Measurements from ENCODE around the gene TMED6. TPM values are rescaled to one million over a fixed set of nuclear protein-coding genes. Genes with fewer than 3 reads are reported as not detected.
"Not testable (repeated sequence)": the region's sequence is repeated elsewhere in the genome, so short reads cannot be mapped to it uniquely, and the experiment has no call there.

Gene TMED6
- total RNA-seq, 1 donor: 0.36 TPM

GRCh38 chr16:69298261-69298660 is 53.3 kb downstream of the TMED6 start:
- no peak for TF ChIP-seq CTCF (IDR thresholded peaks at IDR 0.05; ENCODE audit: insufficient read depth, low read length)
- no peak overlapping the region for H3K4me3 ChIP-seq (ENCODE audit: low read depth, low read length)
- no peak for DNase-seq (ENCODE audit: low read depth)

GRCh38 chr16:69296771-69297170 is 54.8 kb downstream of the TMED6 start:
- not testable (repeated sequence) for H3K4me3 ChIP-seq (ENCODE audit: low read depth, low read length); DNase-seq (ENCODE audit: low read depth)

GRCh38 chr16:69294051-69294450 is 57.5 kb downstream of the TMED6 start:
- no peak for TF ChIP-seq CTCF (IDR thresholded peaks at IDR 0.05; ENCODE audit: insufficient read depth, low read length)
- no peak for DNase-seq (ENCODE audit: low read depth)
- no peak overlapping the region for H3K4me3 ChIP-seq (ENCODE audit: low read depth, low read length)

- TF ChIP-seq CTCF (IDR thresholded peaks at IDR 0.05; ENCODE audit: insufficient read depth, low read length): no peak
- no peak overlapping the region for H3K4me3 ChIP-seq (ENCODE audit: low read depth, low read length)
- DNase-seq (ENCODE audit: low read depth): no peak
Observed at GRCh38 chr16:69293401-69293800, 58.2 kb downstream of the TMED6 start.

Other genes starting within 250 kb of the TMED6 start
- 0.81 TPM in 1 of 2 replicates, not detected in the other for gene HAS3, start 246.1 kb downstream of the TMED6 start, total RNA-seq (ENCODE audit: low replicate concordance)
- gene CHTF8, start 219.2 kb downstream of the TMED6 start, total RNA-seq (ENCODE audit: low replicate concordance): 20.0 and 90.6 TPM in 2 replicates
- gene UTP4, start 219.1 kb downstream of the TMED6 start, total RNA-seq (ENCODE audit: low replicate concordance): 19.5 and 29.3 TPM in 2 replicates
- 23.8 and 40.6 TPM in 2 replicates for gene SNTB2, start 164.6 kb downstream of the TMED6 start, total RNA-seq (ENCODE audit: low replicate concordance)
- 24.6 and 31.2 TPM in 2 replicates for gene VPS4A, start 40.4 kb downstream of the TMED6 start, total RNA-seq (ENCODE audit: low replicate concordance)
- 16.9 and 26.7 TPM in 2 replicates for gene PDF, start 21.2 kb downstream of the TMED6 start, total RNA-seq (ENCODE audit: low replicate concordance)
- gene COG8, start 12.2 kb downstream of the TMED6 start, total RNA-seq (ENCODE audit: low replicate concordance): 19.7 and 51.5 TPM in 2 replicates
- 23.0 and 27.9 TPM in 2 replicates for gene NIP7, start 12.0 kb downstream of the TMED6 start, total RNA-seq (ENCODE audit: low replicate concordance)
- gene TERF2, start 34.2 kb upstream of the TMED6 start, total RNA-seq (ENCODE audit: low replicate concordance): 20.6 and 22.2 TPM in 2 replicates
- 31.0 and 99.4 TPM in 2 replicates for gene CYB5B, start 72.8 kb upstream of the TMED6 start, total RNA-seq (ENCODE audit: low replicate concordance)
- gene NFAT5, start 214.2 kb upstream of the TMED6 start, total RNA-seq (ENCODE audit: low replicate concordance): 16.1 and 53.9 TPM in 2 replicates